Stomach (tissue), 9 donors: ENCODE measurements around the gene LIN52. TPM values are rescaled to one million over a fixed set of nuclear protein-coding genes. Genes with fewer than 3 reads are reported as not detected.

Experiments
- DNase-seq, 2 donors: peaks; one replicate each; pipeline versions ENCODE4 v3.0.0 to v3.0.0-alpha.2; 2013 to 2019
- H3K27ac ChIP-seq, 5 donors: fragments of 200-600 bp in 4 of 5; sonication (generic) in 4 of 5; one replicate each; pipeline ENCODE4 v1.5.1; 2013 to 2019; ENCODE audit warnings: mild to moderate bottlenecking in 1 of 5, moderate library complexity in 1 of 5
- H3K27me3 ChIP-seq, 3 donors: fragments of 200-600 bp; sonication (generic); one replicate each; pipeline ENCODE4 v1.5.1; 2017 to 2019; ENCODE audit warnings: mixed run types in 1 of 3
- H3K36me3 ChIP-seq, 4 donors: fragments of 200-600 bp; sonication (generic); 1 replicate in 3 of 4; 2 replicates in 1 of 4; pipeline ENCODE4 v1.5.1; 2016 to 2019
- H3K4me1 ChIP-seq, 4 donors: fragments of 200-600 bp; sonication (generic); one replicate each; pipeline ENCODE4 v1.5.1; 2016 to 2019
- H3K4me3 ChIP-seq, 4 donors: fragments of 200-600 bp; sonication (generic) in 3 of 4; one replicate each; pipeline ENCODE4 v1.5.1; 2016 to 2019; ENCODE audit warnings: mild to moderate bottlenecking in 1 of 4
- H3K9me3 ChIP-seq, 4 donors: fragments of 200-600 bp; sonication (generic); one replicate each; pipeline ENCODE4 v1.5.1; 2016 to 2019
- CTCF ChIP-seq, 7 experiments: fragments of 450-650 bp in 4 of 7; fragments of 200-600 bp in 3 of 7; sonication (generic) in 3 of 7; IDR thresholded peaks; one replicate each; pipeline ENCODE4 v1.5.1; 2016 to 2019; ENCODE audit warnings: antibody characterized with exemption in 7 of 7, control low read depth in 2 of 7, mild to moderate bottlenecking in 1 of 7
- EP300 ChIP-seq: sonication (generic); formaldehyde crosslinking; IDR thresholded peaks from one replicate; pipeline ENCODE4 v1.6.1; 2017; ENCODE audit warnings: antibody characterized with exemption
- POLR2A ChIP-seq, 4 donors: fragments of 450-650 bp; IDR thresholded peaks; one replicate each; pipeline ENCODE4 v1.6.1; 2016; ENCODE audit warnings: antibody characterized with exemption in 4 of 4, control low read depth in 2 of 4, mild to moderate bottlenecking in 1 of 4, moderate library complexity in 1 of 4
- POLR2AphosphoS5 ChIP-seq, 3 donors: sonication (generic); formaldehyde crosslinking; IDR thresholded peaks; one replicate each; pipeline ENCODE4 v1.6.1; 2016; ENCODE audit warnings: antibody characterized with exemption in 3 of 3
- WGBS, 5 donors: extraction: QIAGEN DNeasy Blood & Tissue Kit in 3 of 5; methylation state at CpG; one replicate each; pipeline versions ENCODE4 v1.1.5 to v1.1.7; 2013 to 2018; 5-methylcytosine and 5-hydroxymethylcytosine counted together
- intact Hi-C: fragments of 100-400 bp; cut with DNase I; formaldehyde crosslinking; loops from one replicate; pipeline ENCODE4 v1.15.1; 2023; ENCODE audit warnings: low total_unique reads
- polyA plus RNA-seq, 3 donors: library from polyadenylated mRNA; stranded (reverse); fragments of 200-250 nt; gene quantifications; one replicate each; pipeline ENCODE4 v1.2.3, GENCODE V29; 2013
- total RNA-seq, 5 donors: library from RNA; depleted of rRNA; stranded (reverse); fragments of >200 nt; gene quantifications; one replicate each; pipeline versions ENCODE4 v1.1.0 to v1.2.3, GENCODE V29; 2014 to 2016
- donor health status: healthy with polysubstance abuse.
- donor health status: Bipolar disorder and iron deficiency.
- donor health status: healthy.

Gene LIN52
- total and polyA plus RNA-seq, 8 donors = 0.87 to 16.7 (median 6.9) TPM

GRCh38 chr14:74064426-74064825, 20.3 kb upstream of the LIN52 start:
- intact Hi-C loops = no loop called here
- Histone ChIP-seq H3K27me3 (no peaks in the 10 kb centered on the region), H3K4me3 (no peak overlapping the region), H3K27ac (no peak overlapping the region), H3K9me3 (no peaks in the 10 kb centered on the region), H3K4me1 (peaks cover 0 to 26% (median 10%) of the 10 kb centered on the region in 4 donors), H3K36me3 (peaks cover 39 to 100% (median 98%) of the 10 kb centered on the region in 4 donors)
- no peak for DNase-seq
- TF ChIP-seq POLR2AphosphoS5 (IDR thresholded peaks at IDR 0.05) (no peak), POLR2A (IDR thresholded peaks at IDR 0.05) (no peak), EP300 (no peak), CTCF (IDR thresholded peaks at IDR 0.05) (no peak)

- peaks cover 39 to 100% (median 97%) of the 10 kb centered on the region in 4 donors for H3K36me3 ChIP-seq
- no peak overlapping the region for H3K27ac ChIP-seq
- DNase-seq = no peak
- TF ChIP-seq POLR2AphosphoS5 (IDR thresholded peaks at IDR 0.05) (no peak), CTCF (IDR thresholded peaks at IDR 0.05) (no peak), EP300 (no peak), POLR2A (IDR thresholded peaks at IDR 0.05) (no peak)
- H3K4me1 ChIP-seq = peaks cover 0 to 26% (median 10%) of the 10 kb centered on the region in 4 donors
- 90 to 94% (median 93%) methylated on average over 3 of the region's 3 CpGs for WGBS, 5 donors
- no peaks in the 10 kb centered on the region for H3K27me3 ChIP-seq
- H3K4me3 ChIP-seq = no peak overlapping the region
- intact Hi-C loops = no loop called here
- H3K9me3 ChIP-seq = no peaks in the 10 kb centered on the region
Measured at GRCh38 chr14:74064883-74065282, 19.9 kb upstream of the LIN52 start.

GRCh38 chr14:74065746-74066575, 18.8 kb upstream of the LIN52 start:
- Histone ChIP-seq H3K4me1 (peaks cover 0 to 26% (median 10%) of the 10 kb centered on the region in 4 donors), H3K4me3 (no peak overlapping the region), H3K27me3 (no peaks in the 10 kb centered on the region), H3K27ac (no peak overlapping the region), H3K9me3 (no peaks in the 10 kb centered on the region), H3K36me3 (peaks cover 40 to 100% (median 97%) of the 10 kb centered on the region in 4 donors)
- 37 to 55% (median 45%) methylated on average over 3 of the region's 3 CpGs for WGBS, 5 donors
- no peak for TF ChIP-seq POLR2A (IDR thresholded peaks at IDR 0.05)
- TF ChIP-seq CTCF (IDR thresholded peaks at IDR 0.05) = no peak
- no peak for TF ChIP-seq EP300
- TF ChIP-seq POLR2AphosphoS5 (IDR thresholded peaks at IDR 0.05) = no peak
- intact Hi-C loops = no loop called here
- DNase-seq = no peak

- no peak overlapping the region for H3K27ac ChIP-seq
- 35 to 95% (median 83%) methylated on average over 1 of the region's 1 CpG for WGBS, 5 donors
- H3K36me3 ChIP-seq = peaks cover 0 to 26% (median 22%) of the 10 kb centered on the region in 4 donors
- intact Hi-C loops = no loop called here
- H3K4me3 ChIP-seq = no peak overlapping the region
- TF ChIP-seq EP300 = no peak
- no peak for TF ChIP-seq CTCF (IDR thresholded peaks at IDR 0.05)
- TF ChIP-seq POLR2A (IDR thresholded peaks at IDR 0.05) = no peak
- no peak for TF ChIP-seq POLR2AphosphoS5 (IDR thresholded peaks at IDR 0.05)
- peaks cover 9 to 34% (median 23%) of the 10 kb centered on the region in 4 donors for H3K4me1 ChIP-seq
- no peaks in the 10 kb centered on the region for H3K27me3 ChIP-seq
- no peaks in the 10 kb centered on the region for H3K9me3 ChIP-seq
- no peak for DNase-seq
Measured at GRCh38 chr14:74077401-74077800, 7.4 kb upstream of the LIN52 start.
